GOT3 (cell line): ENCODE data around the gene TRMT11.
A peak's percentile ranks its signal among the peaks of the same experiment; 100 is the strongest.
"Not testable (repeated sequence)": the region's sequence is repeated elsewhere in the genome, so short reads cannot be mapped to it uniquely, and the experiment has no call there.

ENCODE experiments used
- DNase-seq: peaks from one replicate; lab custom pipeline; 2025; ENCODE audit warnings: mixed read lengths; lab: John Stamatoyannopoulos, UW

TRMT11 gene

DNA sequence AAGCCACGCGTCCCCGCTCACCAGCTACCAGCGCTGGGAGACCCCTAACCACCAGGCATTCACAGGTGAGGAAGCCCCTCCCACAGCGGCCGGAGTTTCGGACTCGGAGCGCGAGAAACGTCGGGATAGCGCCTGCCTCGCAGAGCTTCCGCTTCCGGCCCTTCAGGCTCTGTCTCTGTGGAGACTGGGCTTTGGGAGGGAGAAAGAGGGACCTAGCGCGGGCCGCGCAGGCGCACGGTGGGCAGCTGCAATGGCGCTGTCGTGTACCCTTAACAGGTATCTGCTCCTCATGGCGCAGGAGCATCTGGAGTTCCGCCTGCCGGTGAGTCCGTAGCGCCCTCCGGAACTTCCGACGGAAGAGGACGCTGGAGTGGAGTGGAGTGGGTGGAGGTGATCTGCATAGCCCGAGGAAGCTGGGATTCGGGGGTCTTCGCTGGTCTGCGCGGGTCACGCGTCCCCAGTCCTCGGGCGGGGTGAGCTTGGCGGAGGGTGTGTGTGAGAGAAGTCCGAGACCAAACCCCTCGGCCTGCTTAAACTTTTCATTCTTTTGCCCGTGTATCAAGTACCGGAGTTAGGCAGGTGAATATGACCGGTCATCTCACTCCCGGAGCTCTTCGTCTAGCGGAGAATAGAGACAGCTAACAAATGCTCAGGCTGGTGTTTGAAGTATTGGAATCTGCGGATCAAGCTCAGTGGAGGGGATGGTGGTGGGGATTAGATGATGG, at the start of gene TRMT11:
TRMT11 (plus strand) TSS at position 240 of the 725 bp plus-strand sequence; CDS start at position 251, 11 bp downstream.
- DNase-seq: peak; percentile 45

DNA sequence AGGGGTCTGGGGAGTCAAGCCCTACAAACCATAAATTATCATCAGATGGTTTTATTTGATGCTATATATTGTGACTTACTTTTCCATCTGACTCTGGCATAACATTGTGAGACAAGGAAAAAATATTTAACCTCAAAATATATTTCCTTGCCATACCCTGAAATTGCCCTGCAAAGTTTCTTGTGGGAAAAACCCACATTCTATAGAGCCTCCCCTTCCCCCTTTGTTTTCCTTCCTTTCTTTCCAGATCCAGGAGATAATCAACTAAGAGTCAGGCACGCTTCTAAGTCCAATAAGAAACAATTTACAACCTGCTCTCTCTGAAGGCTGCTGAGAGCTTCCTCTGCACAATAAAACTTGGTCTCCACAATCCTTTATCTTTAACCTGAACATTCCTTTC, 47.3 kb upstream of the TRMT11 start:
- no peak for DNase-seq

DNA sequence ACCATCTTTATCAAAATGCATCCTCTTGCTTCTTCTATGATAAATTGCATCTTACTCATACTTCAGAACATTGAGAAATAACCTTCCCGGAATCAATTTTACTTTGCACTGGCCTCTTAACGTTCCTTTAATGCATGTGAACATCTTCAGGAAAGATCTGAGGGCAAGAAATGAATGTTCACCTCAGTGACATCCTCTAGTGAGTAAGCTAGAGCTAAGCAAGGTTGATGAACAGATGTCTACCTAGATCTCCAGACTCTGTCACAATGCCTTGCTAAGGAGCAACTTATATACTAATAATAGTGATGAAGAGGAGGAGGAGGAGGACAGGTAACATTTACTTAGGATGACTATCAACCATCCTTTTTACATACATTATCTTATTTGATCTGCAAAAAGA, 46.5 kb upstream of the TRMT11 start:
- DNase-seq: no peak

DNA sequence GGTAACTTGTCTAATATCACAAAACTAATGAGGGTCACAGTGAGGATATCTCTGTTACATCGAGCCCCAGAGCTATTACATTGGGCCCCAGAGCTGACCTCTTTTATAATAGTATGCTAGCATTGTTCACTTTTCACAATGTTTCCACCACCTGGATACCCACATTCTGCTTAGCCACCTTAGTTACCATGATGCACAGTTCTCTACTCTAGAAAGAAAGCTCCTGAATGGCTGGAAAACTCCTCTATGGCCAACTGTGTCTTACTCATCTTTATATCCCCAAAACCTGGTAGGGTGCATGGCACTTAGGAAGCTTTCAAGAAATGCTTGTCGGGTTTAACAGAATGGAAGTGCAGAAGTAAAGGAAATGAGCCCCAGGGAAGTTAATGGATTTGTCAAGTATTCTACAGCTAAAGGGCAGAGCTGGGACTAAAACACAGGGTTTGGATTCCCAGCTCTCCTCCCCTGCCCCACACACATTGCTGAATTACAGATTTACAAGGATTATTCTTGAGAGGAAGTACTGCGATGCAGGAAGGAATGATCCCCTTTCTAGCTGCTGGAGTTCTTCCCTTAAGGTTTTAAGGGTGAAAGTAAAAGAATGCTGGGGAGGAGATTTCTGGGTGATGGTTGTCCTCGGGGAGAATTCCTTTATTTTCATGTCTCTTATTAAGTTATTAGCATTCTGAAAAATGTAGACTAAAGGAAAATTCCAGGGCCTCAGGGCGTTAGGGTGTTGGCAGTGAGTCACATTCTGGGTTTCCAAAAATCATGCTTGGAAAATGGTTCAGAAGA, 45.9 kb upstream of the TRMT11 start:
- DNase-seq: no peak

DNA sequence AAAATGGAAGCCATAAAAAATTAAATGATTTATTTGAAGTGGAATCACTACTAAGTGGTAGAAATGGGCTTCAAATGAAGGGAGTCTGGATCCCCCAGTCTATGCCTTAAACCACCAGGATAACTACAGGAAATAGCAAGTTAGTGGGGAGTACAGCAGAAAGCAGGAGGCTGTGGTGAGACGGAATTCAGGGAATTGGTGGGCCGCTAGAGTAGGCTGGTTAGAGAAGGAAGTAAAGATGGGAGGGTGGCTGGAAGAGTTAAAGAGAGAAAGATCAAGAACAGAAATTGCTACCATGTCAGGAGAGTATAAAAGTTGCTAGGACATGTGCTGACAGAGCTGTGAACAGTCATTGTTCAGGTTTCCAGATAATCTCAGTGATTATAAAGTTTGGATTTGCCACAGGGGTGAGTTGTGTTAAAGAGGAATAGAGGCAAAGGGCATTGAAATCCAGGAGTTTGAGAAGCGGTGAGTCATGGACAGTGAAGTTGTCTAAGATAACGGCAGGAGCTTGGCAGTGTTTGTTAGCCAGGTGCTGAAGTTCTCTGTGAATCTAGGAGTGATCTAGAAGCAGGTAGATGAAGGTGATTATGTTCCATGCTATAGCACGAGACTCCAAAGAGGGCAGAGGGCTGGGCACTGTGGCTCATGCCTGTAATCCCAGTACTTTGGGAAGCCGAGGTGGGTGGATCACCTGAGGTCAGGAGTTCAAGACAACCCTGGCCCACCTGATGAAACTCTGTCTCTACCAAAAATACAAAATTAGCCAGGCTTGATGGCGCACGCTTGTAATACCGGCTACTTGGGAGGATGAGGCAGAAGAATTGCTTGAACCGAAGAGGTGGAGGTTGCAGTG, 43.4 kb upstream of the TRMT11 start:
- DNase-seq: no peak

DNA sequence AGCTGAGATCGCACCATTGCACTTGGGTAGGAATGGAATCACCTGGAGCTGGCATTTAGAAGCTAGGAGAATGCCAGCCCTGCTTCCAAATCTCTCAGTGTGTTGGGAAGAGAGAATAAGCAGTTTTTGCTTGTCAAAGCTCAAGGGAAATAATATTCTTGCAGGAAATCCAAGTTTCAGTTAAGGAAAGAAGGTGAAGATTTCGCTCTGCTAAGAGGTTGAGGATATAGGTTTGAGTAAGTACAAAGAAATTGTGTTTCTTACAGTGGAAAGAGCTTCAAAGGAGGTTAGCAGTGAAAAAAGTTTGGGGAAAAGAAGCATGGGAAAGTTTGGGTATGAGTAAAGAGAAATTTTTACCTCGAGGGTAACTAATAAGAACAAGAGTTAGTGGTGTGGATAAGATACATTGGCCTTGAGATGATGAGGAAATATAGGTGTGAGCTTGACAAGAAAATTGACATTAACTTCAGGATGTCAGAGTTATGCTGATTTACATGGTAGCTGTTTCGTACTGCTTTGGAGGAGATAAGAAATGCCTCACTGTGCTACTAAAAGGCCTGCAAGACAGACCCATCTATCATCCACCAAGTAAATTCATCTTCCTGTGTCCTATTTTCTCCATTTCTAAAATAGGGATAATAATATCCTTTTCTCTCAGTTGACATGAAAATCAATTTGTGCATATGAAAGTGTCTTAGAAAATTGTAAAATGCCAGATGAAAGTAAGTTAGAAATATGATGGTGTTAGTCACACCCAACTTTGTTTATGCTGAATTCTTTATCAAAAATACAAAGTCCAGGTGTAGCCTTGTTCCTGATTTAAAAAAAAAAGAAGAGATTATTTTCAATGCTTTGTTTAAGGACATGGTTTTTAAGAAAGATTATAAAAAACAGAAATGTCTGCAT, 42.6 kb upstream of the TRMT11 start:
- DNase-seq: no peak

DNA sequence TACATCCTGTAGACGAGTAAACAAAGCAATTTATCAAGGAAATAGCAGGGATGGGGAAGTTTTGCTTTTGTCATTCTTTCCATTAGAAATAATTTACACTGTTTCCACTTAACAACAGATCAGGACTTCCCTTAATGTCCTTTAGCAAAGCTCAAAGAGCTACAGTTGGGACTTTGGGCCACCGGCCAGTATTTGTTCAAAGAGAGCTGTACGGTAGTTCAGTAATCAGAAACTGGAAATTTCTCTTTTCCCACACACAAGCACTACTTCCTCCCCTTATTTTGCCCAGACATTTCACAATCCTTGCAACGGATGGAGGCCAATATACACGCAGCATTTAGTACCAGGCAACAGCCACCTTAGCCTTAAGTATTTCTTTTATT, 41.9 kb upstream of the TRMT11 start:
- DNase-seq: no peak

DNA sequence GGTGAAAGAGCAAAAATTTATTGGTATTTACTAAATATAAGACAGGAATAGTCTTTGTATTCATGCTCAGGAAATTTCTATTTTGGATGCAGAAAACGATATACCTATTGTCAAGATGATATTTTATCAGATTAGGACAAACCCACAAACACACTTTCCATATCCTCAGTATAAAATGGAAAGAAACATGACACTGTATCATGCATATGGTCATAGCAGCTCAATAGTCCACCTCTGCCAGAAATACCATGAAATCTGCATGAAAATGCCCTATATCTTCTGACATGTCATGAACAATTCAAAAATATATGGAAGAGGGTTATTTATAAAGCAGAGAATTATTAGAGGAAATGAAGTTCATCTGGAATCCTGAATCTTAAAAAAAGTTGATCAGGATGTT, 41.4 kb upstream of the TRMT11 start:
- DNase-seq: no peak

DNA sequence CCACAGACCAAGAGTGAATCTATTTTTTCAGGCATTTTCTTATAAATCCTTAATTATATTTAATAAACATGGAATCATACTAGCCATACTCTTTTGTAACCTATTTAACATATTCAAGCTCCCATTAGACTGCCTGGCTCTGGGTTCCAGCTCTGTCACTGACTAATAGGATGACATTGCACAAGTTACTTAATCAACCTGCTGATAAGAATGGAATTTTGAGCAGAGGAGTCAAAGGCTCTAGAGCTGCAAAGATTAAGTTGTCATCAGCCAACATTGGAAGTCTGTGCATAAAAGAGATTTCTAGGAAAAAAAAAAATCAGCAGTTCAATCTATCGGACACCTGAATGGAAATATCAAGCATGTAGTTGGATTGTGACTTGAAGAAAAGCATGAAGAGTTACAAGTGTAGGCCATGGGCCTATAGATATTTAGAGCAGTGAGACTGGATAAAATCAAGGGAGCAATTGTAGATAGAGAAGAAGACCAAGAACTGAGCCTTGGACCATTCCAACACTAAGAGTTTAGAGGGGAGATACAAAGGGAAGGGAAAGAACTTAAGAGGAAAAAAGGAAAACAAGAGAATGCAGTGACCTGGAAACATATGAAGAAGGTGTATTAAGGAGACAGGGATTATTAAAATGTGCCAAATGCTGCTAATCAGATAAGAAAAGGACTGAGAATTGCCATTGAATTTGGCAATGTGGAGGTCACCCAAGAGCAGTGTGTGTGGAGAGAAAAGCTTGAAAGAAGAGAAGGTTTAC, 40.8 kb upstream of the TRMT11 start:
- no peak for DNase-seq

DNA sequence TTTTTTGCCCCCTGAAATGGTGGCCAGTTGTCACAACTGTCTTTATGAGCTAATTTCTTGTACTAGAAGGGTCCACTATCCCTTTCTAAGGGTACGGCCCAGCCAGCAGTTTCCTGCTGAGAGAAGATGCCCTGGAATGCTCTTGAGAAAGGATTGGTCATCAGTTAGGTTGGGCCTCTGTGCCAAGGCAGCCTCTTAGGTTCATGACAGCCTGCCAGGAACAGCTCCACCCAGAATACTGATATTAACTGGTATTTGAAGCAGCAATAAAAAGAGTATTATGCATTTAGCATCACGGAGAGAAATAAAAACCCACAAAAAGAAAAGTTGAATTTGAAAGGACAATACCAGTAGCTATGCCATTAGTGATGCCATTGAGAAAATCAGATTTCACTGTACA, 38.7 kb upstream of the TRMT11 start:
- DNase-seq: no peak

DNA sequence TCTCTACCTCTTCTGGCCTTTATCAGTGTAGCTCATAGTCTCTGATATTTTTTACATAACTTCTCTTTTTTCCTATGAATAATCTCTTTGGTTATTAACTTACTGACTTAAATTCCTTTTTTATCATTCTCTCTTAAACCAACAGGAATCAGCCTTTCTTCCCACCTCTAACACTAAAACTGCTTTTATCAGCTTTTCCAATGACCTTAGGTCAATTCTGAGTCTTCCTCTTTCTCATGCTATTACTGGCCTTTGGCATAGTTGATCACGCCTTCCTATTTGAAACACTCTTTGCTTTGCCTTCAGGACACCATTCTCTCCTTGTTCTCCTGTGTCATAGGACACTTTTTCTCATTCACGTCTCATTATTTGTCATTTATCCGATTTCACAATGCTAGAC, 37.9 kb upstream of the TRMT11 start:
- DNase-seq: no peak

DNA sequence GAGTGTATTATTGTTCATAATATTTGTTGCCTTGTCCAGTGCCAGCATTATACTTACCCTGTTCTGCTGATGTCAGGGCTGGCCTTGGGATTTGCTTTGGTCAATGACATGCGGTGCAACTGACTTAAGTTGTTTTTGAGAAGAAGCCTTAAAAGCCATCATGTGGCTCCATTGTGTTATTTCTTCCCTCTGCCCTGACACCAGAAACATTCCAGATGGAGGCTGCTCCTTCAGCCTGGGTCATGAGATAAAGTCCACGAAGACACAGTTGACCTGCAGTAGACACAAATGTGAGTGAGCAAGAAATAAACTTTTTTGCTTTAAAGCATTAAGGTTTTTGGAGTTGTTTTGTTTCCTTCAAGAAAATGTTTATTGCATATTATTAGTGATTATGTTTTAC, 37.3 kb upstream of the TRMT11 start:
- DNase-seq: no peak

DNA sequence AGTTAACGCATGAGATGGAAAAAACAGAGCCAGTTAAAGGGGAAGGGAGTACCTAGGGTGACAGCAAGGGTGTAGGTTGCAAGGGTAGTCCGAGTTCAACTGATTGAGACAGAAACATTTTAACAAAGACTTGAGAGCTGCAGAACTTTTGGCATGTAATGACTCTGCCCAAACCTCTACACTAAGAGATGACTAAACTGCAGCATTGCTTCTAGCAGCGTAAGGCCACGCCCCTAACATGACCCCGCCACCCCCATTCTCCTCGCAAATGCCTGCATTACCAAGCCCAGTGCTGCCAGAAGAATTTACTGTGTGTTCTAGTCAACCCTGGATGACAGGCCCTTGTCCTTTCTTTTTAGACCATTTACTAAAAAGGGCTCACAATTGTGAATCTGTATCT, 36.0 kb upstream of the TRMT11 start:
- peak; percentile 6 for DNase-seq

DNA sequence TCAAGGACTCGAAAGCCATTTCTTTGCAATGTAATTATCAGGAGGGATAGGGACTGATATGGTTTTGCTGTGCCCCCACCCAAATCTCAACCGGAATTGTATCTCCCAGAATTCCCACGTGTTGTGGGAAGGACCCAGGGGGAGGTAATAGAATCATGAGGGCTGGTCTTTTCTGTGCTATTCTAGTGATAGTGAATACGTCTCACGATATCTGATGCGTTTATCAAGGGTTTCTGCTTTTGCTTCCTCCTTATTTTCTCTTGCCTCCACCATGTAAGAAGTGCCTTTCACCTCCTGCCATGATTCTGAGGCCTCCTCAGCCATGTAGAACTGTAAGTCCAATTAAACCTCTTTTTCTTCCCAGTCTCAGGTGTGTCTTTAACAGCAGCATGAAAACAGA, 35.6 kb upstream of the TRMT11 start:
- DNase-seq: not testable (repeated sequence)

DNA sequence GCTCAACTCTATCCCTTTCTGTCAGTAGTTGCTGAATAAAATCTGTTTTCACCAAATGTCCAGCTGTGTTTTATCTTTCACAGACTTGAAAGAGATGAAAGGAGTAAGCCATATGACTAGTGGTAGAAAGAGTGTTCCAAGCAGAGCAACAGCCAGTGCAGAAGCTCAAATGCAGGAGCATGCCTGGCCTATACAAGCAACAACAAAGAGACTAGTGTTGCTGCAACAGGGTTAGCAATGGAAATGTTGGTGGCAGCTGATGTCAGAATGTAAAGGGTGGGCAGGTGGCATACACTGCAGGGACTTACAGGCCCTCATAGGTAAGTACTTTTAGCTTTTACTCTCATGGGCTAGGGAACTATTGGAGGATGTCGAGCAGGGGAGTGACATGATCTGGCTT, 35.0 kb upstream of the TRMT11 start:
- no peak for DNase-seq

DNA sequence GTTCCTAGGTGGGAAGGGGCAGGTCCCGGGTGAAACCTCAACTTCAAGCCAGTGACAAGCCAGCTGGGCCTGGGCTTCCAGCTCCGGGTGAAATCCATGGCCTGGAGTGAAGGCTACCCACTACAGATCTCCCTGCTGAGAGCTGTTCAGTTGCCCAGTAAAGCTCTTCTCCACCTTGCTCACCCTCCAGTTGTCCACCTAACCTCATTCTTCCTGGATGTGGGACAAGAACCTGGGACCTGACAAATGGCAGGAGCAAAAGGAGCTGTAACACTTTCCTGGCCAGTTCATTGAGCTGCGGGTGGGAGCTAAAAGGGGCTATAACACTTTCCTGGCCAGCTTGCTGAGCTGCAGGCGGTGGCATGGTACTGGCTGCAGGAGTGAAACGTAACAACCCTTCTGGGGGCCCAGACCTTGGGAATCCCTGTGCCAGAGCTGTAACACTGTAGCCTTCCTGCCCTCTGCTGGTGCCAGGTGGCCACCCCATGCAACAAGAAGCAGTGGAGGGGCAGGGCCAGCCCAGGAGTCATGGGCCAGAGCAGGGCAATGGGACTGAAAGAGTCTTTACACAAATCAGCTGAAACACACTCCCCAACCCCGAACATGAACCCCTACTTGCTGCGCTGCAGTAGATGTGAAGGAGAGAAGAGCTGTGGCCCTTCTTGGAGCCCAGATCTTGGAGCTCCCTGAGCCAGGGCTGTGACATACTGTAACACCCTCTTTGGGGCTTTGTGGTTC, 33.4 kb upstream of the TRMT11 start:
- DNase-seq: no peak

DNA sequence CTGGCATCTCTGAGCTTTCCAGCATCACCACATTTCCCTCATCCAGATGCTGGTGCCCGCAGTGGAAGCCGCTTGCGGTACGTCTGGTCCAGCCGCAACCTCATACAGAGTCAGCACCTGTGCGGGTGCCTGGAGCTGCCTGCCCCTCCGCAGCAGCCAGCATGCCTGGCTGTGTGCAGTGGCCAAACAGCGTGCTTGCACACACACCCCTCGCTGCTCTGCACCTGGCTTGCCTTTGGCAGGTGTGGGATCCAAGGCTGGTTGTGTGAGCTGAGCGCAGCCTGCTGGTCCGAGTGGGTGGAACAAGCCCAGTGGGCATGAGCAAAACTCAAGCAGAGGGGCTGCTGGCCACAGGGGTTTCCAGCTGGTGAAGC, 32.9 kb upstream of the TRMT11 start:
- no peak for DNase-seq

DNA sequence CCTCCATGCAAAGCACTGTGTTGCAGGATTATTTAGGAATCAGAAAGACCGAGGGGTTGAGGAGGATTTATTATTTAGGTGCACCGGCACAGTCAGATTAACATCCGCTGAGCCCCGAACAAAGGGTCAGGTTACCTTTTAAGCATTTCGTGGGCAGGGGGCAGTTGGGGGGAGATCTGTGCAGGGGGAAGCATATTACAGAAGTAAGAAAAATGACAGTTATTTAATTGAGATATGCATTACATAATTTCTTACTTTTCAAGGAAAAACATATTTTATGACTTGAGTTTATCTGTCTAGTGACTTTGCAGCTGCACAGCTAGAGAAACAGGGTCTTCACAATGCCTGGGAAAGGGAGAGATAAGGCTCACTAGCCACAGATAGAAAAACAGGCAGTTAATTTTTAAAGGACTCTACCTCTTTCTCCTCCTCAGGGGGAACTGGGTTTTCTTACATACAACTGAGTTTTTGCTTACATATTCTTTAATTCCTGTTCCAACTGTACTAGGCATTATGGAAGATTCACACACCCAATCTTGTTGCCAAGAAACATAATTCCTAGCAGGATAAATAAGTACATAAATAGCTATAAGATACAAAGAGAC, 31.5 kb upstream of the TRMT11 start:
- DNase-seq: no peak

DNA sequence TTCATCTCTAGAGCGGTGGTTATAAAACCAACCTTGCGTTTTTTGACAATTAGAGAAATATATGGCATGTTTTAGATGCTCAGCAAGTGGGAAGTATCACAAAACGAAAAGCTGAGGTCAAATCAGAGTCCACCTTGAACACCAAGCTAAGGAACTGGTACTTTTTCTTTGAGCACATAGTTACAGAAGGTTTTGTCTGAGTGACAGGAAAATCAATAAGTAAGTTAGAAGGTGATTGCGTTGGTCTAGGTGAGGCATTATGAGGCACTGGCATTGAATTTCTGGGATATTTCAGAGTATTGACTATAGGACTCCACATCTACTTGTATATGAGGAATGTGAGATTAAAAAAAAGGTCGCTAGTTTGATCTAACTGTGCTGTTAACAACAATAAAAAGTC, 30.4 kb upstream of the TRMT11 start:
- no peak for DNase-seq
